Measurements from ENCODE around the gene IFNGR1. TPM values are rescaled to one million over a fixed set of nuclear protein-coding genes. Genes with fewer than 3 reads are reported as not detected.

IFNGR1 gene
- total and polyA plus RNA-seq, 4 donors = 108 to 327 (median 149) TPM

- no peaks in the 10 kb centered on the region for H3K4me1 ChIP-seq (ENCODE audit: control insufficient read depth in 5 of 5, insufficient read depth in 5 of 5, low read length in 5 of 5)
- ATAC-seq (ENCODE audit: insufficient read depth, low FRiP score) = no peak
Observed at GRCh38 chr6:137247724-137248123, 28.5 kb upstream of the IFNGR1 start.

GRCh38 chr6:137246791-137247202, 27.6 kb upstream of the IFNGR1 start:
- Histone ChIP-seq H3K36me3 (ENCODE audit: control insufficient read depth in 4 of 4, insufficient read depth in 4 of 4, low read length in 4 of 4) (no peaks in the 10 kb centered on the region), H3K27me3 (ENCODE audit: control insufficient read depth in 3 of 3, insufficient read depth in 3 of 3, low read length in 2 of 3) (no peaks in the 10 kb centered on the region), H3K4me3 (no peak overlapping the region), H3K4me1 (ENCODE audit: control insufficient read depth in 5 of 5, insufficient read depth in 5 of 5, low read length in 5 of 5) (no peaks in the 10 kb centered on the region), H3K27ac (ENCODE audit: low read depth in 1 of 2, low read length in 1 of 2) (no peak overlapping the region), H3K9me3 (ENCODE audit: control insufficient read depth in 4 of 4, insufficient read depth in 3 of 4, low read length in 3 of 4) (no peaks in the 10 kb centered on the region), H3K9ac (ENCODE audit: insufficient read depth in 1 of 2, low read length in 2 of 2) (no peak overlapping the region)
- 93 to 96% methylated on average over 1 of the region's 1 CpG for WGBS, 2 donors
- DNase-seq = no peak
- TF ChIP-seq CTCF (IDR thresholded peaks at IDR 0.05; ENCODE audit: control extremely low read depth, extremely low read depth) = no peak
- no peak for ATAC-seq (ENCODE audit: insufficient read depth, low FRiP score)

More at GRCh38 chr6:137247724-137248123, 28.5 kb upstream of the IFNGR1 start:
- Histone ChIP-seq H3K9ac (ENCODE audit: insufficient read depth in 1 of 2, low read length in 2 of 2) (no peak overlapping the region), H3K9me3 (ENCODE audit: control insufficient read depth in 4 of 4, insufficient read depth in 3 of 4, low read length in 3 of 4) (no peaks in the 10 kb centered on the region), H3K27ac (ENCODE audit: low read depth in 1 of 2, low read length in 1 of 2) (no peak overlapping the region), H3K4me3 (no peak overlapping the region), H3K36me3 (ENCODE audit: control insufficient read depth in 4 of 4, insufficient read depth in 4 of 4, low read length in 4 of 4) (no peaks in the 10 kb centered on the region), H3K27me3 (ENCODE audit: control insufficient read depth in 3 of 3, insufficient read depth in 3 of 3, low read length in 2 of 3) (no peaks in the 10 kb centered on the region)
- no peak for DNase-seq
- TF ChIP-seq CTCF (IDR thresholded peaks at IDR 0.05; ENCODE audit: control extremely low read depth, extremely low read depth) = no peak

- DNase-seq = no peak
- H3K9ac ChIP-seq (ENCODE audit: insufficient read depth in 1 of 2, low read length in 2 of 2) = no peak overlapping the region
Observed at GRCh38 chr6:137246164-137246563, 27.0 kb upstream of the IFNGR1 start.

More at GRCh38 chr6:137246164-137246563, 27.0 kb upstream of the IFNGR1 start:
- no peaks in the 10 kb centered on the region for H3K9me3 ChIP-seq (ENCODE audit: control insufficient read depth in 4 of 4, insufficient read depth in 3 of 4, low read length in 3 of 4)
- no peak for ATAC-seq (ENCODE audit: insufficient read depth, low FRiP score)
- H3K36me3 ChIP-seq (ENCODE audit: control insufficient read depth in 4 of 4, insufficient read depth in 4 of 4, low read length in 4 of 4) = no peaks in the 10 kb centered on the region
- H3K27me3 ChIP-seq (ENCODE audit: control insufficient read depth in 3 of 3, insufficient read depth in 3 of 3, low read length in 2 of 3) = no peaks in the 10 kb centered on the region
- H3K4me1 ChIP-seq (ENCODE audit: control insufficient read depth in 5 of 5, insufficient read depth in 5 of 5, low read length in 5 of 5) = no peaks in the 10 kb centered on the region
- no peak overlapping the region for H3K4me3 ChIP-seq
- no peak overlapping the region for H3K27ac ChIP-seq (ENCODE audit: low read depth in 1 of 2, low read length in 1 of 2)
- WGBS, 2 donors = 98 to 99% methylated on average over 4 of the region's 4 CpGs
- no peak for TF ChIP-seq CTCF (IDR thresholded peaks at IDR 0.05; ENCODE audit: control extremely low read depth, extremely low read depth)
